ENCODE results near the gene MICU1.
A peak's percentile ranks its signal among the peaks of the same experiment; 100 is the strongest.
"Not testable (repeated sequence)": the region's sequence is repeated elsewhere in the genome, so short reads cannot be mapped to it uniquely, and the experiment has no call there.

The MICU1 gene

GRCh38 chr10:72328045-72328828 lies 297.6 kb downstream of the MICU1 start:
- DNase-seq (ENCODE audit: low read depth) = no peak

GRCh38 chr10:72326665-72327603 lies 298.9 kb downstream of the MICU1 start:
- peak; percentile 73 for DNase-seq (ENCODE audit: low read depth)

- DNase-seq (ENCODE audit: low read depth) = not testable (repeated sequence)
These were observed 300.4 kb downstream of the MICU1 start for GRCh38 chr10:72325243-72326175.

- no peak for DNase-seq (ENCODE audit: low read depth)
These were observed 302.1 kb downstream of the MICU1 start for GRCh38 chr10:72323771-72324191.

GRCh38 chr10:72323108-72323749 lies 302.6 kb downstream of the MICU1 start:
- no peak for DNase-seq (ENCODE audit: low read depth)

GRCh38 chr10:72322280-72323058 lies 303.4 kb downstream of the MICU1 start:
- no peak for DNase-seq (ENCODE audit: low read depth)

- no peak for DNase-seq (ENCODE audit: low read depth)
These were observed 303.9 kb downstream of the MICU1 start for GRCh38 chr10:72322030-72322279.

- no peak for DNase-seq (ENCODE audit: low read depth)
These were observed 304.4 kb downstream of the MICU1 start for GRCh38 chr10:72321248-72322029.

- DNase-seq (ENCODE audit: low read depth) = peak; percentile 74
These were observed 305.1 kb downstream of the MICU1 start for GRCh38 chr10:72320676-72321247.

- DNase-seq (ENCODE audit: low read depth) = peak; percentile 83
These were observed 306.2 kb downstream of the MICU1 start for GRCh38 chr10:72319416-72320254.

GRCh38 chr10:72318418-72319262 lies 307.2 kb downstream of the MICU1 start:
- DNase-seq (ENCODE audit: low read depth) = no peak

Measured in activated T-cell treated with anti-CD3 and anti-CD28 coated beads for 24 hours (primary cell).